Stimulated activated naive B cell treated with anti-CD40 and anti-IgM and Interleukin-4, amounts not matched to agents 10 μg/mL and 1 μg/mL and 100 μg/mL, for 72 hours (primary cell): ENCODE measurements around the gene ZNF326.
"Not testable (repeated sequence)": the region's sequence is repeated elsewhere in the genome, so short reads cannot be mapped to it uniquely, and the experiment has no call there.

Experiments used
- ATAC-seq, 2 donors: fragments of 150-1000 bp; cut with Tn5 transposase; replicated peaks; 2 replicates each; pipeline ENCODE4 v1.10.0; 2021; ENCODE audit warnings: moderate library complexity in 1 of 2
- DNase-seq: peaks from one replicate; pipeline ENCODE4 v3.0.0; 2021
- H3K27ac Mint-ChIP-seq: one replicate; pipeline ENCODE4 v1.8.0; 2022; ENCODE audit warnings: mild to moderate bottlenecking, mixed read lengths
- H3K27me3 Mint-ChIP-seq, 2 donors: one replicate each; pipeline ENCODE4 v1.8.0; 2022; ENCODE audit warnings: mixed read lengths in 2 of 2
- H3K36me3 Mint-ChIP-seq, 2 donors: one replicate each; pipeline ENCODE4 v1.8.0; 2022; ENCODE audit warnings: mixed read lengths in 2 of 2, mild to moderate bottlenecking in 1 of 2
- H3K4me1 Mint-ChIP-seq, 2 donors: one replicate each; pipeline ENCODE4 v1.8.0; 2022; ENCODE audit warnings: mixed read lengths in 2 of 2, mild to moderate bottlenecking in 1 of 2
- H3K4me3 Mint-ChIP-seq, 2 donors: one replicate each; pipeline ENCODE4 v1.8.0; 2022; ENCODE audit warnings: mild to moderate bottlenecking in 2 of 2, mixed read lengths in 2 of 2, moderate library complexity in 1 of 2
- H3K9me3 Mint-ChIP-seq, 2 donors: one replicate each; pipeline ENCODE4 v1.8.0; 2022; ENCODE audit warnings: mixed read lengths in 2 of 2, mild to moderate bottlenecking in 1 of 2

The ZNF326 gene

GRCh38 chr1:90062700-90063643 is 68.1 kb downstream of the ZNF326 start:
- not testable (repeated sequence) for H3K9me3 Mint-ChIP-seq, H3K36me3 Mint-ChIP-seq, H3K4me1 Mint-ChIP-seq, DNase-seq, H3K27ac Mint-ChIP-seq, H3K4me3 Mint-ChIP-seq
- peaks cover 13 to 21% of the 10 kb centered on the region in 2 donors for H3K27me3 Mint-ChIP-seq
- peak in 1 of 2 donors; percentile 29 for ATAC-seq

GRCh38 chr1:90064109-90064508 is 69.2 kb downstream of the ZNF326 start:
- H3K4me1 Mint-ChIP-seq, ATAC-seq, H3K27ac Mint-ChIP-seq, DNase-seq, H3K36me3 Mint-ChIP-seq, H3K9me3 Mint-ChIP-seq, H3K4me3 Mint-ChIP-seq: not testable (repeated sequence)
- peaks cover 18 to 26% of the 10 kb centered on the region in 2 donors for H3K27me3 Mint-ChIP-seq

GRCh38 chr1:90067194-90067931 is 72.5 kb downstream of the ZNF326 start:
- Mint-ChIP-seq H3K36me3 (no peaks in the 10 kb centered on the region), H3K27me3 (peaks cover 22 to 45% of the 10 kb centered on the region in 2 donors)
- ATAC-seq, result no peak

GRCh38 chr1:90068611-90069280 is 73.8 kb downstream of the ZNF326 start:
- Mint-ChIP-seq H3K27ac (no peak overlapping the region), H3K27me3 (peaks cover 22 to 42% of the 10 kb centered on the region in 2 donors), H3K9me3 (peaks cover 0 to 3% of the 10 kb centered on the region in 2 donors), H3K4me3 (no peak overlapping the region), H3K4me1 (no peaks in the 10 kb centered on the region), H3K36me3 (no peaks in the 10 kb centered on the region)
- ATAC-seq (no peak), DNase-seq (no peak)

More at GRCh38 chr1:90067194-90067931, 72.5 kb downstream of the ZNF326 start:
- Mint-ChIP-seq H3K4me1 (no peaks in the 10 kb centered on the region), H3K4me3 (no peak overlapping the region), H3K27ac (no peak overlapping the region), H3K9me3 (peaks cover 3 to 7% of the 10 kb centered on the region in 2 donors)
- DNase-seq, result no peak

GRCh38 chr1:90074137-90074536 is 79.2 kb downstream of the ZNF326 start:
- peak in 1 of 2 donors; percentile 55 for ATAC-seq
- Mint-ChIP-seq H3K9me3 (no peaks in the 10 kb centered on the region), H3K27ac (no peak overlapping the region)

GRCh38 chr1:90074566-90074965 is 79.7 kb downstream of the ZNF326 start:
- no peak for DNase-seq
- ATAC-seq, result no peak
- no peak overlapping the region for H3K4me3 Mint-ChIP-seq
- peaks cover 3 to 6% of the 10 kb centered on the region in 2 donors for H3K4me1 Mint-ChIP-seq
- H3K9me3 Mint-ChIP-seq, result no peaks in the 10 kb centered on the region
- no peak overlapping the region for H3K27ac Mint-ChIP-seq
- peaks cover 9 to 22% of the 10 kb centered on the region in 2 donors for H3K27me3 Mint-ChIP-seq
- no peaks in the 10 kb centered on the region for H3K36me3 Mint-ChIP-seq

More at GRCh38 chr1:90074137-90074536, 79.2 kb downstream of the ZNF326 start:
- peaks cover 9 to 26% of the 10 kb centered on the region in 2 donors for H3K27me3 Mint-ChIP-seq
- H3K4me1 Mint-ChIP-seq, result peaks cover 3 to 6% of the 10 kb centered on the region in 2 donors
- DNase-seq, result no peak
- no peaks in the 10 kb centered on the region for H3K36me3 Mint-ChIP-seq
- H3K4me3 Mint-ChIP-seq, result no peak overlapping the region

- no peak for DNase-seq
- no peaks in the 10 kb centered on the region for H3K9me3 Mint-ChIP-seq
- peaks cover 3 to 6% of the 10 kb centered on the region in 2 donors for H3K4me1 Mint-ChIP-seq
- no peak for ATAC-seq
- peaks cover 9 to 20% of the 10 kb centered on the region in 2 donors for H3K27me3 Mint-ChIP-seq
- H3K36me3 Mint-ChIP-seq, result no peaks in the 10 kb centered on the region
- no peak overlapping the region for H3K4me3 Mint-ChIP-seq
- H3K27ac Mint-ChIP-seq, result no peak overlapping the region
Observed at GRCh38 chr1:90074970-90075391, 80.1 kb downstream of the ZNF326 start.

- Mint-ChIP-seq H3K9me3 (no peaks in the 10 kb centered on the region), H3K27ac (no peak overlapping the region), H3K27me3 (peaks cover 10 to 17% of the 10 kb centered on the region in 2 donors), H3K36me3 (no peaks in the 10 kb centered on the region), H3K4me1 (no peaks in the 10 kb centered on the region), H3K4me3 (no peak overlapping the region)
- DNase-seq (no peak), ATAC-seq (no peak)
Observed at GRCh38 chr1:90083995-90084394, 89.1 kb downstream of the ZNF326 start.
